Naive thymus-derived CD8-positive, alpha-beta T cell (primary cell): ENCODE data around the gene SPATA9. TPM values are rescaled to one million over a fixed set of nuclear protein-coding genes. Genes with fewer than 3 reads are reported as not detected.
"Not testable (repeated sequence)": the region's sequence is repeated elsewhere in the genome, so short reads cannot be mapped to it uniquely, and the experiment has no call there.

Experiments used
- ATAC-seq, 2 donors: fragments of 150-1000 bp; cut with Tn5 transposase in 1 of 2; sonication (Bioruptor Pico), chemical (Tn5 transposase) in 1 of 2; 1 replicate in 1 of 2; 2 replicates in 1 of 2; pipeline ENCODE4 v1.10.0; 2021; ENCODE audit warnings: mild to moderate bottlenecking in 2 of 2, moderate library complexity in 2 of 2
- POLR2A ChIA-PET: fragments of 350-600 bp; sonication (Branson Sonifier 250); formaldehyde crosslinking; loops from one replicate; lab custom pipeline; 2021; ENCODE audit warnings: antibody characterized with exemption; lab: Charles Lee
- DNase-seq, 10 donors: peaks; one replicate each; pipeline versions ENCODE4 v3.0.0 to v3.0.0-alpha.2; 2020 to 2022
- H3K27ac Mint-ChIP-seq, 10 donors: one replicate each; pipeline ENCODE4 v1.8.0; 2020 to 2022; ENCODE audit warnings: mild to moderate bottlenecking in 10 of 10, mixed read lengths in 10 of 10, moderate library complexity in 4 of 10, inconsistent platforms in 1 of 10
- H3K27me3 Mint-ChIP-seq, 5 donors: one replicate each; pipeline ENCODE4 v1.8.0; 2021 to 2022; ENCODE audit warnings: mixed read lengths in 5 of 5
- H3K36me3 Mint-ChIP-seq, 3 donors: one replicate each; pipeline ENCODE4 v1.8.0; 2020 to 2022; ENCODE audit warnings: mixed read lengths in 3 of 3, mild to moderate bottlenecking in 2 of 3, inconsistent platforms in 1 of 3
- H3K4me1 Mint-ChIP-seq, 4 donors: one replicate each; pipeline ENCODE4 v1.8.0; 2021 to 2022; ENCODE audit warnings: mixed read lengths in 4 of 4
- H3K4me3 Mint-ChIP-seq, 10 donors: one replicate each; pipeline ENCODE4 v1.8.0; 2020 to 2022; ENCODE audit warnings: mild to moderate bottlenecking in 10 of 10, mixed read lengths in 10 of 10, moderate library complexity in 6 of 10, inconsistent platforms in 1 of 10
- H3K9me3 Mint-ChIP-seq, 9 donors: one replicate each; pipeline ENCODE4 v1.8.0; 2020 to 2022; ENCODE audit warnings: mixed read lengths in 9 of 9, mild to moderate bottlenecking in 3 of 9, inconsistent platforms in 1 of 9, moderate library complexity in 1 of 9
- polyA plus RNA-seq, 3 donors: library from polyadenylated mRNA; unstranded; fragments of 300-500 nt; fragmentation: Illumina TruSeq; gene quantifications; one replicate each; pipeline ENCODE4 v1.2.3, GENCODE V29; 2021
- total RNA-seq, 8 experiments: library from RNA in 2 of 8; stranded (reverse) in 2 of 8; gene quantifications; one replicate each; pipeline ENCODE4 v1.2.3 and lab custom pipeline; 2021 to 2026

The SPATA9 gene
- total and polyA plus RNA-seq, 5 experiments from 2014 or later: 0.28 to 0.46 TPM; not detected in 3

- Mint-ChIP-seq H3K9me3 (no peaks in the 10 kb centered on the region), H3K4me1 (peaks cover 9 to 41% (median 26%) of the 10 kb centered on the region in 4 donors), H3K27ac (peak within 1 kb of the TSS; percentile 71 to 97 (median 94)), H3K36me3 (peaks cover 0 to 2% (median 0%) of the 10 kb centered on the region in 3 donors), H3K4me3 (peak within 1 kb of the TSS; percentile 84 to 94 (median 88)), H3K27me3 (no peaks in the 10 kb centered on the region)
- POLR2A ChIA-PET: interaction anchor here (0.6 to 3.3 kb wide), 16 partner anchors 9 to 1152 kb away, joined by 3 to 27 read pairs (median 4); partner anchors contain the start of genes ARSK, GLRX, GPR150 and SKIC3
- DNase-seq (peak; percentile 85 to 95 (median 89)), ATAC-seq (peak; percentile 92 to 93)
Measured at GRCh38 chr5:95646569-95647431, 36.0 kb downstream of the SPATA9 start, which contains the start of gene RFESD. Gene RFESD, plus strand, starts transcription at chr5:95646777. Its CDS starts 5,495 bp downstream, at chr5:95652272.

GRCh38 chr5:95646226-95646568, 36.6 kb downstream of the SPATA9 start:
- not testable (repeated sequence) for ATAC-seq, H3K9me3 Mint-ChIP-seq, DNase-seq, H3K36me3 Mint-ChIP-seq, H3K27me3 Mint-ChIP-seq
- H3K27ac Mint-ChIP-seq: peak overlapping the region; percentile 71 to 97 (median 94)
- peak overlapping the region; percentile 84 to 94 (median 88) for H3K4me3 Mint-ChIP-seq
- peaks cover 9 to 41% (median 26%) of the 10 kb centered on the region in 4 donors for H3K4me1 Mint-ChIP-seq
- POLR2A ChIA-PET: interaction anchor here (0.6 to 3.3 kb wide), 12 partner anchors 9 to 1153 kb away, joined by 3 to 27 read pairs (median 6); partner anchors contain the start of genes GLRX and GPR150

DNA sequence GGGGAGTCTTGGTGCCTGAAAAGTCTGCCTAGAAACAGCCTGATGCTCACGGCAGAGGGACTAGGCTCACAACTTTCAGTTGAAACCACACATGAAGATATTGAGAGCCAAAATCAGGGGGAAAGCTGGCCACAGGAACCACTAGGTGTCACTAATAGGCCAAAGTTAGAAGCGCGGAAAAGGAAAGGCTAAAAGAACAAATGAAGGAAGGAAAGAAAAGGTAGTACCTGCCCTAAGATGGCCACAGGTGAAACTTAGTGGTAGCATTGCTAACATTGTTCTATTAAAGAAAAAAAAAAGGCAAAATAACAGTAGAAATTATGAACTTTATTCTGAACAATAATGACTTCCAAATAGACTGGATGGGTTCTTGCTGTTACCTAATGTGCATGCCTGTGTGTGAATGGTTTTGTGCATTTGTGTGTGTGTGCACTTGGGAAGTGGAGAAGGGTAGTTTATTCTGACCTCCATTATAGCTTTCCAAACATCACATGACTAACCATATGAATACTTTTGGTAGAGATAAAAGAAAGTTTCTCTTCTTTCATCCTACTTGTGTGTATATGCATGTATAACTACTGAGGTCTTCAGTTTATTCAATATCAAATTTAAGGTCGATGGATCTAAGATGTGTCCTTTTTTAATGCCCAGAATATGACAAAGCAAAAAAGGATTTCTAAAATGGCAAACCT, 38.3 kb downstream of the SPATA9 start:
- POLR2A ChIA-PET: interaction anchor here (1.0 to 3.3 kb wide), 4 partner anchors 8 to 22 kb away, joined by 4 to 27 read pairs (median 6); no protein-coding TSS in a partner anchor
- DNase-seq (peak in 8 of 10 donors; percentile 8 to 67 (median 45)), ATAC-seq (peak in 1 of 2 donors; percentile 15)

GRCh38 chr5:95643152-95643551, 39.6 kb downstream of the SPATA9 start:
- no peak for ATAC-seq
- no peak for DNase-seq
- H3K4me1 Mint-ChIP-seq: peaks cover 4 to 30% (median 19%) of the 10 kb centered on the region in 4 donors
- H3K4me3 Mint-ChIP-seq: no peak overlapping the region
- H3K27me3 Mint-ChIP-seq: peaks cover 0 to 1% (median 0%) of the 10 kb centered on the region in 5 donors
- H3K36me3 Mint-ChIP-seq: no peaks in the 10 kb centered on the region
- no peak overlapping the region for H3K27ac Mint-ChIP-seq
- POLR2A ChIA-PET: interaction anchor here (0.8 to 1.1 kb wide), 2 partner anchors 9 to 11 kb away, joined by 3 to 4 read pairs; no protein-coding TSS in a partner anchor
- H3K9me3 Mint-ChIP-seq: no peaks in the 10 kb centered on the region

More for the DNA sequence above, 38.3 kb downstream of the SPATA9 start:
- Mint-ChIP-seq H3K4me3 (peak overlapping the region in 8 of 10 donors; percentile 3 to 46 (median 8)), H3K4me1 (peaks cover 4 to 36% (median 23%) of the 10 kb centered on the region in 4 donors), H3K9me3 (no peaks in the 10 kb centered on the region), H3K36me3 (no peaks in the 10 kb centered on the region), H3K27ac (peak overlapping the region; percentile 9 to 91 (median 66)), H3K27me3 (no peaks in the 10 kb centered on the region)

DNA sequence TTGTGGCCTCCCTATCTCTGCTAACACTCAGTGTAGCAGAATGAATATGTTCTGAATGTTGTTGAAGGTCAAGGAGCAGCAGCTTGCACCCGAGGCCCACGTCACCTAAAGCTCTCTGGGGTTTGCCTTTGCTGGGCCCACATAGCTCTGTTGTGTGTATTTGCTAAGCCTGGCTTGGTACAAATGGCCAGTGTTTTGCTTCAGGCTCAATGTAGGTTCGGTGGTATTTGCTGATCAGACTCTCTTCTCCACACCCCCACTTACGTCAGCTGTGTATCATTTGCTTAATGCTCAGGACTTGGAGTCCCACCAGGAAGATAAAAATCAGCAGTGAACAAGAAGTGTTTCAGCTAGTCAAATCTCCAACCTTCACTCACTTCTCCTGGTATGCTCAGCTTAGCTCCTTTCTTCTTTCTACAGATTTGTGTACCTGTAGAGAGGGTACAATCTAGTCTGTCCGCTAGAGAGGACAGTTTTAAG, 41.0 kb downstream of the SPATA9 start:
- Mint-ChIP-seq H3K9me3 (no peaks in the 10 kb centered on the region), H3K27me3 (peaks cover 0 to 1% (median 0%) of the 10 kb centered on the region in 5 donors), H3K36me3 (no peaks in the 10 kb centered on the region), H3K4me3 (no peak overlapping the region), H3K27ac (no peak overlapping the region), H3K4me1 (peaks cover 4 to 20% (median 13%) of the 10 kb centered on the region in 4 donors)
- POLR2A ChIA-PET: interaction anchor here (1.1 kb wide), 1 partner anchor 8 kb away, joined by 4 read pairs; no protein-coding TSS in a partner anchor
- no peak for DNase-seq
- no peak for ATAC-seq

GRCh38 chr5:95638632-95639031, 44.2 kb downstream of the SPATA9 start:
- no peaks in the 10 kb centered on the region for H3K36me3 Mint-ChIP-seq
- POLR2A ChIA-PET: interaction anchor here (1.1 kb wide), 1 partner anchor 16 kb away, joined by 5 read pairs; no protein-coding TSS in a partner anchor
- H3K27ac Mint-ChIP-seq: no peak overlapping the region
- no peak for ATAC-seq
- H3K4me1 Mint-ChIP-seq: peaks cover 0 to 2% (median under 1%) of the 10 kb centered on the region in 4 donors
- no peak for DNase-seq
- no peak overlapping the region for H3K4me3 Mint-ChIP-seq
- no peaks in the 10 kb centered on the region for H3K9me3 Mint-ChIP-seq
- H3K27me3 Mint-ChIP-seq: peaks cover 0 to 1% (median 0%) of the 10 kb centered on the region in 5 donors

GRCh38 chr5:95634081-95634480, 48.7 kb downstream of the SPATA9 start:
- no peak for DNase-seq
- ATAC-seq: no peak
- Mint-ChIP-seq H3K4me1 (peaks cover 12 to 30% (median 20%) of the 10 kb centered on the region in 4 donors), H3K27me3 (peaks cover 0 to 1% (median 0%) of the 10 kb centered on the region in 5 donors), H3K27ac (no peak overlapping the region), H3K4me3 (no peak overlapping the region), H3K9me3 (peaks cover 0 to 6% (median 0%) of the 10 kb centered on the region in 9 donors), H3K36me3 (peaks cover 0 to 5% (median 2%) of the 10 kb centered on the region in 3 donors)
- POLR2A ChIA-PET: interaction anchor here (1.0 kb wide), 1 partner anchor 8 kb away, joined by 4 read pairs; no protein-coding TSS in a partner anchor

DNA sequence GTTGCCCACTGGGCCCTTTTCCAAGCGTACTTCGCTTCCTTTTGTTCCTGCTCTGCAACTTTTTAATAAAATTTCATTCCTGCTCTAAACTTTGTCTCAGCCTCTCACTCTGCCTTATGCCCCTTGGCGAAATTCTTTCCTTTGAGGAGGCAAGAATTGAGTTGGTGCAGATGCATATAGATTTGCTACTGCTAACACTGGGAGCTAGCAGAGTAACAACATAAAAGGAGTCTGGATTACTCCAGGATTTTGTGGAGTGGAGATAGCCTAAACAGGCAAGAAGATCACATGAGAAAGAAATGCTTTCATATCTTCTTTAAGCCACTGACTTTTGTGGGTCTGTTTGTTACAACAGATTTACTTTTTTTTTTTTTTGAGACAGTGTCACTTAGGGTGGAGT, 49.1 kb downstream of the SPATA9 start:
- H3K27me3 Mint-ChIP-seq: peaks cover 0 to 1% (median 0%) of the 10 kb centered on the region in 5 donors
- no peak overlapping the region for H3K4me3 Mint-ChIP-seq
- no peak overlapping the region for H3K27ac Mint-ChIP-seq
- H3K4me1 Mint-ChIP-seq: peaks cover 12 to 30% (median 20%) of the 10 kb centered on the region in 4 donors
- no peak for ATAC-seq
- peaks cover 0 to 5% (median 2%) of the 10 kb centered on the region in 3 donors for H3K36me3 Mint-ChIP-seq
- DNase-seq: no peak
- peaks cover 0 to 6% (median 0%) of the 10 kb centered on the region in 9 donors for H3K9me3 Mint-ChIP-seq
- POLR2A ChIA-PET: interaction anchor here (1.0 kb wide), 1 partner anchor 9 kb away, joined by 4 read pairs; no protein-coding TSS in a partner anchor

DNA sequence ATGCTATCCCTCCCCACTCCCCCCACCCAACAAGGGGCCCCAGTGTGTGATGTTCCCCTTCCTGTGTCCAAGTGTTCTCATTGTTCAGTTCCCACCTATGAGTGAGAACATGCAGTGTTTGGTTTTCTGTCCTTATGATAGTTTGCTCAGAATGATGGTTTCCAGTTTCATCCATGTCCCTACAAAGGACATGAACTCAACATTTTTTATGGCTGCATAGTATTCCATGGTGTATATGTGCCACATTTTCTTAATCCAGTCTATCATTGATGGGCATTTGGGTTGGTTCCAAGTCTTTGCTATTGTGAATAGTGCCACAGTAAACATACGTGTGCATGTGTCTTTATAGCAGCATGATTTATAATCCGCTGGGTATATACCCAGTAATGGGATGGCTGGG, 49.8 kb downstream of the SPATA9 start:
- H3K9me3 Mint-ChIP-seq, H3K4me3 Mint-ChIP-seq: not testable (repeated sequence)

DNA sequence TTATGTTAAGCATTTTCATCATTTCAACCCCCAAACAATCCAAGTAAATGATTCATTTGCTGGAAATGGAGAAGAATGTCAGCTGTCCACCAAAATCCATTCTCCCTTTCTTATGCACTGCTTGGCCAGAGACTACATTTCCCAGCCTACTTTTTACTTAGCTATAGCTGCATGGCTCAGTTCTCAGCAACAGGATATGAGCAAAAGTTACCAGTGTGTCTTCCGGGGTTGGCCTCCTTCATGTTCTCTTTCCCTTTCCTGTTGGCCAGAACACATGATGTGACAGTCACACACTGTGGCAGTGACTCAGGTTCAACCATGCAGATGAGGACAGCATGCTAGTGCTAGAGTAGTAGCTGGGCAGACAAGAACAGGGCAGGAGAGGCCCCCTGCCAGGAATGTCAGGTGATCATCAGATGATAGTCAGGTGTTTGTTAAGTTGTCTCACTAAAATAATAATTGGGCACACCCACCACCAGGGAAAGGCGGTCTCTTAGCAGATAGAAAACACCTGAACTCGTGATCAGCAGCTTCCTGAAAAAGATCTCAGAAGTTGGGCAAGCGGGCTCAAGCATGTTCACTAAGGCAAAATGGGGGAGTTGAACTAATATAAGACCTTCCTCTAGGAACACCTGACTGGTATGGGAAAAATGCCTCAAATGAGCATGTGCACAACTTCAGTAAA, 50.7 kb downstream of the SPATA9 start:
- peak overlapping the region in 8 of 10 donors; percentile 20 to 79 (median 44) for H3K4me3 Mint-ChIP-seq
- peak overlapping the region; percentile 84 to 96 (median 92) for H3K27ac Mint-ChIP-seq
- peak; percentile 100 for ATAC-seq
- peak in 9 of 10 donors; percentile 37 to 81 (median 61) for DNase-seq
- POLR2A ChIA-PET: interaction anchor here (1.4 to 2.7 kb wide), 4 partner anchors 10 to 177 kb away, joined by 3 to 30 read pairs (median 16); partner anchors contain the start of gene RFESD
- peaks cover 12 to 30% (median 20%) of the 10 kb centered on the region in 4 donors for H3K4me1 Mint-ChIP-seq
- peaks cover 0 to 5% (median 2%) of the 10 kb centered on the region in 3 donors for H3K36me3 Mint-ChIP-seq
- no peaks in the 10 kb centered on the region for H3K27me3 Mint-ChIP-seq
- peaks cover 0 to 6% (median 0%) of the 10 kb centered on the region in 9 donors for H3K9me3 Mint-ChIP-seq

More for the DNA sequence above, 49.8 kb downstream of the SPATA9 start:
- H3K27ac Mint-ChIP-seq: peak overlapping the region in 2 of 10 donors; percentile 15 to 60
- POLR2A ChIA-PET: interaction anchor here (2.2 to 2.7 kb wide), 2 partner anchors 11 to 13 kb away, joined by 27 to 30 read pairs; partner anchors contain the start of gene RFESD
- not testable (repeated sequence) for ATAC-seq, DNase-seq, H3K27me3 Mint-ChIP-seq, H3K36me3 Mint-ChIP-seq
- H3K4me1 Mint-ChIP-seq: peaks cover 12 to 30% (median 20%) of the 10 kb centered on the region in 4 donors
